NCI-H510A treated with DMSO at 0.1 percent for 48 hours (cell line): ENCODE data around the gene AKAP8.

Source experiments
- DNase-seq: peaks from one replicate; lab custom pipeline; 2025; lab: John Stamatoyannopoulos, UW

Gene AKAP8

GRCh38 chr19:15331419-15332310 is 47.9 kb downstream of the AKAP8 start:
- DNase-seq, result peak; percentile 15

GRCh38 chr19:15330801-15331418 is 48.7 kb downstream of the AKAP8 start:
- no peak for DNase-seq

- DNase-seq, result peak; percentile 32
Observed at GRCh38 chr19:15328312-15328711, 51.3 kb downstream of the AKAP8 start.

GRCh38 chr19:15324791-15325519 is 54.6 kb downstream of the AKAP8 start:
- no peak for DNase-seq

- no peak for DNase-seq
Observed at GRCh38 chr19:15323496-15324235, 55.9 kb downstream of the AKAP8 start.

- DNase-seq, result no peak
Observed at GRCh38 chr19:15321739-15322138, 57.8 kb downstream of the AKAP8 start.

GRCh38 chr19:15320116-15320515 is 59.5 kb downstream of the AKAP8 start:
- no peak for DNase-seq

GRCh38 chr19:15318241-15318691 is 61.3 kb downstream of the AKAP8 start:
- no peak for DNase-seq

GRCh38 chr19:15317392-15318071 is 62.1 kb downstream of the AKAP8 start:
- no peak for DNase-seq

GRCh38 chr19:15316498-15316897 is 63.1 kb downstream of the AKAP8 start:
- no peak for DNase-seq

GRCh38 chr19:15315101-15315500 is 64.5 kb downstream of the AKAP8 start:
- peak; percentile 60 for DNase-seq

- DNase-seq, result no peak
Observed at GRCh38 chr19:15313649-15314279, 65.8 kb downstream of the AKAP8 start.

- DNase-seq, result no peak
Observed at GRCh38 chr19:15307169-15307568, 72.4 kb downstream of the AKAP8 start.

GRCh38 chr19:15305582-15306334 is 73.8 kb downstream of the AKAP8 start:
- no peak for DNase-seq

- DNase-seq, result no peak
Observed at GRCh38 chr19:15304140-15304705, 75.4 kb downstream of the AKAP8 start.
